Hematopoietic multipotent progenitor cell treated with erythropoietin and hydrocortisone succinate and interleukin-3 and kit ligand, for 17 days (in vitro differentiated cells): ENCODE results near the gene HGFAC.
A peak's percentile ranks its signal among the peaks of the same experiment; 100 is the strongest.

ENCODE experiments used
- DNase-seq: peaks from one replicate; pipeline ENCODE4 v3.0.0-alpha.2; 2015; ENCODE audit warnings: low spot score

Gene HGFAC

GRCh38 chr4:3473996-3474765 is 32.4 kb downstream of the HGFAC start:
- no peak for DNase-seq

GRCh38 chr4:3475041-3475712 is 33.4 kb downstream of the HGFAC start:
- DNase-seq: no peak

GRCh38 chr4:3475713-3476260 is 34.0 kb downstream of the HGFAC start:
- DNase-seq: no peak

- no peak for DNase-seq
These were observed 34.6 kb downstream of the HGFAC start for GRCh38 chr4:3476341-3476747.

- DNase-seq: no peak
These were observed 35.4 kb downstream of the HGFAC start for GRCh38 chr4:3476936-3477749.

GRCh38 chr4:3477750-3478430 is 36.1 kb downstream of the HGFAC start:
- no peak for DNase-seq

GRCh38 chr4:3478446-3479357 is 36.9 kb downstream of the HGFAC start:
- DNase-seq: no peak

- DNase-seq: no peak
These were observed 37.8 kb downstream of the HGFAC start for GRCh38 chr4:3479358-3480101.

- peak; percentile 57 for DNase-seq
These were observed 38.9 kb downstream of the HGFAC start for GRCh38 chr4:3480528-3481112.

- DNase-seq: no peak
These were observed 39.4 kb downstream of the HGFAC start for GRCh38 chr4:3481113-3481531.

GRCh38 chr4:3481783-3482393 is 40.1 kb downstream of the HGFAC start:
- DNase-seq: no peak

GRCh38 chr4:3482707-3483106 is 40.9 kb downstream of the HGFAC start:
- no peak for DNase-seq

GRCh38 chr4:3483471-3483921 is 41.7 kb downstream of the HGFAC start:
- DNase-seq: no peak

GRCh38 chr4:3484057-3484973 is 42.5 kb downstream of the HGFAC start:
- no peak for DNase-seq

- no peak for DNase-seq
These were observed 43.4 kb downstream of the HGFAC start for GRCh38 chr4:3485011-3485791.

- no peak for DNase-seq
These were observed 44.2 kb downstream of the HGFAC start for GRCh38 chr4:3485886-3486540.
